Measurements from ENCODE around the gene NCOA5.
A peak's percentile ranks its signal among the peaks of the same experiment; 100 is the strongest.

Gene NCOA5

DNA sequence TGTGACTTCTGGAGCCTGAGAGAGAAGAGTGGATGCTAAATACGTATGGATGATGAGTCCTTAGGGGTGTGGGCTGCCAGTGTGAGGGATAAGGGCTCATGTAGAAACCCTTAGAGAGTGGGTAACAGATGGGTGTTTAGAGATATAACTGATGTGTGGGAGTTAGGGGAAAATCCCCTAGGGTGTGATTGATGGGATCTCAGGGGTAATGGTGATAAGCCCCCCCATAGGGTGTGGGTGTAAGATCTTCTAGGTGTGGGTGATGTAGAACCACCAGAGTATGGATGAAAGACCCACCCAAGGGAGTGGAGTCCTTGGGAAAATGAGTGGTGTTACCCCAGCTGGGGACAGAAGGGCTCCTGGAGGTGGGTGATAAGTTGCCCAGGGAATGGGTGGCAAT lies 34.5 kb downstream of the NCOA5 start:
- Mint-ChIP-seq H3K36me3 (ENCODE audit: low read depth) (peaks cover 3% of the 10 kb centered on the region), H3K4me3 (no peak overlapping the region), H3K27me3 (peaks cover 45% of the 10 kb centered on the region), H3K4me1 (peaks cover 21% of the 10 kb centered on the region), H3K9me3 (no peaks in the 10 kb centered on the region), H3K27ac (no peak overlapping the region)
- DNase-seq, result no peak
- no peak for ATAC-seq

DNA sequence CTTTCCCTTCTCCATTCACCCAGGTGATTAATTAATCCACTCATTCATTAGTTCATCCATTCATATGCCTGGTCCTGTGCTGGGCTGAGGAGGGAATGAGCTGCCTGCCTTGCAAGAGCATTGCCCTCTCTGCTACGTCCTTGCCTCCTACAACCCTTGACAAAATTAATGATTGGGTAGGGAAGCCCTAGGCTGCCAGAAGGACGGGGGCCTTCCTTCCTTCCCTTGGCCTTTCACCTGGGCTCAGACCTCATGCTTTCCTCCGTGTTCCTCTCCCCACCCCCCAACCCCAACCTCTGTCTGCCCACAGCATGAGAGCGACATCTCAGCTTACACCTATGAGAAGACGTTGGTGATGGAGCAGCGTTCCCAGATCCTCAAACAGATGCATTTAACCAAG lies 35.2 kb downstream of the NCOA5 start:
- no peak overlapping the region for H3K27ac Mint-ChIP-seq
- peaks cover 14% of the 10 kb centered on the region for H3K4me1 Mint-ChIP-seq
- no peaks in the 10 kb centered on the region for H3K9me3 Mint-ChIP-seq
- peaks cover 47% of the 10 kb centered on the region for H3K27me3 Mint-ChIP-seq
- H3K36me3 Mint-ChIP-seq (ENCODE audit: low read depth), result peaks cover 1% of the 10 kb centered on the region
- no peak for ATAC-seq
- DNase-seq, result no peak
- no peak overlapping the region for H3K4me3 Mint-ChIP-seq

- H3K4me1 Mint-ChIP-seq, result peaks cover 5% of the 10 kb centered on the region
- H3K36me3 Mint-ChIP-seq (ENCODE audit: low read depth), result no peaks in the 10 kb centered on the region
- peaks cover 44% of the 10 kb centered on the region for H3K27me3 Mint-ChIP-seq
- no peaks in the 10 kb centered on the region for H3K9me3 Mint-ChIP-seq
- H3K4me3 Mint-ChIP-seq, result no peak overlapping the region
- no peak for ATAC-seq
- no peak overlapping the region for H3K27ac Mint-ChIP-seq
- no peak for DNase-seq
Observed at GRCh38 chr20:46053416-46053815, 36.3 kb downstream of the NCOA5 start.

DNA sequence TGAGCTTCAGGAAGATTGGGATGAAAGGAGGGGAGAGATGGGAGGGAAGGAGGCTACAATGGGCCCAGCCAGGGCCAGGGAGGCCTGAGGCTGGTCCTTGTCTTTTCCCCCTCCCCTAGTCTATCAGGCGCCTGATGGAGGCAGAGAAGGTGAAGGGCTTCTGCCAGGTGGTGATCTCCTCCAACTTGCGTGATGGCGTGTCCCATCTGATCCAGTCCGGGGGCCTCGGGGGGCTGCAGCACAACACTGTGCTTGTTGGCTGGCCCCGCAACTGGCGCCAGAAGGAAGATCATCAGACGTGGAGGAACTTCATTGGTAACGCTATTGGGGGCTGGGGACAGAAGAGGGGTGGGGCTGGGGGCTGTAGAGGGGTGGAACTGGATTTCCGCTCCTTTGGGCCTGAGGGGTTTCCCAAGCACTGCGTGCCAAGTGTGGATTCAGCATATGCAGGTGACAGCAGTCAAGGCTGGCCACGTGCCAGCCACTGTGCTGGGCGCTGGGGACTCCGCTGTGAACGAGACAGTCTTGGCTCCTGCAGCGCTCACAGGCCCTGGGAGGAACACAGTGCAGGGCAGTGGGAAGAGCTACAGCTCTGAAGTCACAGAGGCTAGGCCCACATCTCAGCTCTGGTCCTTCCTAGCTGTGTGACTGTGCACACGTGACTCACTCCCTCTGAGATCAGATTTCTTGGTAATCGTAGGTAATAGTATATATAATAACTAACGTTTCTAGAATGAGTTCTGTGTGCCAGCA lies 38.0 kb downstream of the NCOA5 start:
- H3K9me3 Mint-ChIP-seq, result no peaks in the 10 kb centered on the region
- no peaks in the 10 kb centered on the region for H3K4me1 Mint-ChIP-seq
- no peak overlapping the region for H3K27ac Mint-ChIP-seq
- DNase-seq (no peak), ATAC-seq (no peak)
- no peak overlapping the region for H3K4me3 Mint-ChIP-seq
- H3K27me3 Mint-ChIP-seq, result peaks cover 36% of the 10 kb centered on the region
- no peaks in the 10 kb centered on the region for H3K36me3 Mint-ChIP-seq (ENCODE audit: low read depth)

- Mint-ChIP-seq H3K4me1 (no peaks in the 10 kb centered on the region), H3K4me3 (no peak overlapping the region), H3K27me3 (peaks cover 31% of the 10 kb centered on the region), H3K36me3 (ENCODE audit: low read depth) (no peaks in the 10 kb centered on the region), H3K27ac (peak overlapping the region; percentile 12), H3K9me3 (no peaks in the 10 kb centered on the region)
- no peak for ATAC-seq
- DNase-seq, result no peak
Observed at GRCh38 chr20:46050885-46051284, 38.9 kb downstream of the NCOA5 start.

- DNase-seq (no peak), ATAC-seq (no peak)
- Mint-ChIP-seq H3K36me3 (ENCODE audit: low read depth) (no peaks in the 10 kb centered on the region), H3K4me1 (no peaks in the 10 kb centered on the region), H3K27me3 (peaks cover 27% of the 10 kb centered on the region), H3K4me3 (no peak overlapping the region), H3K9me3 (no peaks in the 10 kb centered on the region), H3K27ac (no peak overlapping the region)
Observed at GRCh38 chr20:46050444-46050843, 39.3 kb downstream of the NCOA5 start.

- Mint-ChIP-seq H3K4me3 (no peak overlapping the region), H3K4me1 (no peaks in the 10 kb centered on the region), H3K27ac (no peak overlapping the region), H3K9me3 (no peaks in the 10 kb centered on the region), H3K36me3 (ENCODE audit: low read depth) (no peaks in the 10 kb centered on the region), H3K27me3 (peaks cover 24% of the 10 kb centered on the region)
- DNase-seq, result no peak
- ATAC-seq, result no peak
Observed at GRCh38 chr20:46049815-46050214, 39.9 kb downstream of the NCOA5 start.

DNA sequence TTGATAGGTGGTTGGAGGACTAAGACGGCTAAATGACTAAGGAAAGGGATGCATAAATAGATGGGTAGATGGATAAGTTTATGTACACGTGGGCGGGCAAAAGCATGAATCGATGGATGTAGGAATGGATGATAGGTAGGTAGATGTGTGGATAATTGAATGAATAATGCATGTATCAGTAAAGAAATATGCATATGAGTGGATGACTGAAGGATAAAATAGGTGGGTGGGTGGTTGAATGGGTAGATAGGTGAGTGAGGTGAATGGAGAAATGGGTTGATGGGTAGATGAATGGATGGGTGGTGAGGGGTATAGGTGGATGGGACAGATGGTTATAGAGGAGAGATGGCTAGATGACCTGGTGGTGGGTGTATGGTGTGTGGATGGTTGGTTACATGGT lies 40.6 kb downstream of the NCOA5 start:
- DNase-seq (no peak), ATAC-seq (no peak)
- Mint-ChIP-seq H3K36me3 (ENCODE audit: low read depth) (no peaks in the 10 kb centered on the region), H3K27me3 (peaks cover 23% of the 10 kb centered on the region), H3K9me3 (no peaks in the 10 kb centered on the region), H3K27ac (no peak overlapping the region), H3K4me1 (no peaks in the 10 kb centered on the region), H3K4me3 (no peak overlapping the region)

GRCh38 chr20:46047821-46048220 lies 41.9 kb downstream of the NCOA5 start:
- ATAC-seq (no peak), DNase-seq (no peak)
- Mint-ChIP-seq H3K9me3 (no peaks in the 10 kb centered on the region), H3K36me3 (ENCODE audit: low read depth) (no peaks in the 10 kb centered on the region), H3K4me1 (no peaks in the 10 kb centered on the region), H3K4me3 (no peak overlapping the region), H3K27me3 (peaks cover 22% of the 10 kb centered on the region), H3K27ac (no peak overlapping the region)

DNA sequence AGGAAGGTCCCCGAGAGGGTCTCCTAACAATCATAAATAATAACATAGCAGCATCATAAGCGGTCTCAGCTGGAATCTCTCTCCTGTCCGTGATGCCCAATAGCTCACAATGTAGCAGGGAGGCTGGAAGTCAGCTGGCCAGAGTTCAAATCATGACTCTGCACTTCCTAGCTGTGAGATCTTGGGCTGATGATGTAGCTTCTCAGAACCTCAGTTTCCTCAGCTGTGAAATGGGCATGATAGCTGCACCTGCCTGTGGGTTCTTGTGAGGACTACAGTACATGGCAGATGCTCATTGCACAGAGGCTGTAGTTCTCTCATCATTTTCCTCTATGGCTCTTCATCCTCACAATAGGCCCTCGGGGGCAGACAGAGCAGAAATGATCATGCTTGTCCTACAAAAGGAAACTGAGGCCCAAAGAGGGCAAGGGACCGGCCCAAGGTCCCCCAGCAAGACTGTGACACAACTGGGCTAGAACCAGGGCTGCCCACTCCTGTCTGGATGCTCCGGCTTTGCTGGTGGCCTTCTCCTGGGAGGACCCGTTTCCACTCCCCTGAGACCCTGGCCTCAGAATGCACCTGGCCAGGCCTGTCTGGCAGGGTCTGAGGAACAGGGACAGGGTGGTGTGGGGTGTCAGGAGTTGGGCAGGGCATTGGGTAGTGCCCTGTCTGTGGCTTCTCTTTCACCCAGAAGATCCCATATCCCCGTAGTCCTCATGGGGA lies 43.0 kb downstream of the NCOA5 start:
- Mint-ChIP-seq H3K9me3 (no peaks in the 10 kb centered on the region), H3K4me1 (no peaks in the 10 kb centered on the region), H3K4me3 (no peak overlapping the region), H3K27ac (no peak overlapping the region), H3K27me3 (peaks cover 27% of the 10 kb centered on the region), H3K36me3 (ENCODE audit: low read depth) (no peaks in the 10 kb centered on the region)
- DNase-seq, result no peak
- ATAC-seq, result no peak

GRCh38 chr20:46044896-46045295 lies 44.9 kb downstream of the NCOA5 start:
- Mint-ChIP-seq H3K27ac (no peak overlapping the region), H3K4me3 (no peak overlapping the region), H3K27me3 (peaks cover 30% of the 10 kb centered on the region), H3K9me3 (no peaks in the 10 kb centered on the region), H3K4me1 (no peaks in the 10 kb centered on the region), H3K36me3 (ENCODE audit: low read depth) (no peaks in the 10 kb centered on the region)
- no peak for DNase-seq
- ATAC-seq, result no peak

DNA sequence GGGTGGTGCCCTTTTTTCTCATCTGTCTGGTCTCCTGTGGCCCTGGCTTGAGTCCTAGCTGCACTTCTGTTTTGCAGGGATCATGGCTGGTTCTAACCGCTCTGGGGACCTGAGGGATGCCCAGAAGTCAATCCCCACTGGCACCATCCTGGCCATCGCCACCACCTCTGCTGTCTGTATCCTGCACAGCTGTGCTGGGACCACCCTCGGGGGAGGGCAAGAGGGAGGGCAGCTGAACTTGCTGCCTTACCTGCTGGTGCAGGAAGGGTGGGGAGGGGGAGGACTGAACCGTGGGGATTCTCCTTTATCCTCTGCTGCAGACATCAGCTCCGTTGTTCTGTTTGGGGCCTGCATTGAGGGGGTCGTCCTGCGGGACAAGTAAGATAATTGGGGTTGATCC lies 46.2 kb downstream of the NCOA5 start:
- Mint-ChIP-seq H3K4me1 (no peaks in the 10 kb centered on the region), H3K27ac (no peak overlapping the region), H3K4me3 (no peak overlapping the region), H3K9me3 (no peaks in the 10 kb centered on the region), H3K27me3 (peaks cover 25% of the 10 kb centered on the region), H3K36me3 (ENCODE audit: low read depth) (no peaks in the 10 kb centered on the region)
- no peak for DNase-seq
- no peak for ATAC-seq

DNA sequence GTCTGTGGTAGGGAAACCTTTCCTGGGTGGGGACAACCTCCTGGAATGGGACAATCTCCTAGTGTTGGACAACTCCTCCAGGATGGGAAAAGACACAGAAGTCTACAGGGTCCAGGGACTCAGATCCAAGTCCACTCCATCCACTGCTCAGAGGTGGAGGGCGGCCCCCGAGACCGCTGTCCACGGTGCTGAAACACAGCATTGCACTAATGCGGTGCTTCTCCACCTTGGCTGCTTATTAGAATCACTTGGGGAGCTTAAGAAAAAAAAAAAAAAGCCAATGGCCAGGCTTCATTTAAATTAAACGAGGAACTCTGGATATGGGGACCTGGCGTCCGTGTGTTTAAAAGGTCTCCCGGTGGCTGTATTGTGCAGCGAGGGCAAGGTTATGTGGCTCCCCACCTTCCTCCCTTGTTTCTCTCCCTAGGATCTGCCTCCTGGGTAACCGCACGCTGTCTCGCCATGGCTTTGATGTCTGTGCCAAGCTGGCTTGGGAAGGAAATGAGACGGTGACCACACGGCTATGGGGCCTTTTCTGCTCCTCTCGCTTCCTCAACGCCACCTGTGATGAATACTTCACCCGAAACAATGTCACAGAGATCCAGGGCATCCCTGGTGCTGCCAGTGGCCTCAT lies 48.7 kb downstream of the NCOA5 start:
- H3K27me3 Mint-ChIP-seq, result peaks cover 24% of the 10 kb centered on the region
- H3K9me3 Mint-ChIP-seq, result no peaks in the 10 kb centered on the region
- H3K4me3 Mint-ChIP-seq, result no peak overlapping the region
- no peak overlapping the region for H3K27ac Mint-ChIP-seq
- H3K36me3 Mint-ChIP-seq (ENCODE audit: low read depth), result no peaks in the 10 kb centered on the region
- ATAC-seq (no peak), DNase-seq (peak; percentile 68)
- no peaks in the 10 kb centered on the region for H3K4me1 Mint-ChIP-seq

GRCh38 chr20:46037036-46037435 lies 52.7 kb downstream of the NCOA5 start:
- H3K4me1 Mint-ChIP-seq, result no peaks in the 10 kb centered on the region
- ATAC-seq, result no peak
- H3K27ac Mint-ChIP-seq, result no peak overlapping the region
- peaks cover 44% of the 10 kb centered on the region for H3K27me3 Mint-ChIP-seq
- no peak for DNase-seq
- no peaks in the 10 kb centered on the region for H3K9me3 Mint-ChIP-seq
- no peak overlapping the region for H3K4me3 Mint-ChIP-seq
- H3K36me3 Mint-ChIP-seq (ENCODE audit: low read depth), result no peaks in the 10 kb centered on the region

- H3K36me3 Mint-ChIP-seq (ENCODE audit: low read depth), result no peaks in the 10 kb centered on the region
- H3K27ac Mint-ChIP-seq, result no peak overlapping the region
- no peak for DNase-seq
- ATAC-seq, result no peak
- no peaks in the 10 kb centered on the region for H3K9me3 Mint-ChIP-seq
- peaks cover 39% of the 10 kb centered on the region for H3K27me3 Mint-ChIP-seq
- no peaks in the 10 kb centered on the region for H3K4me1 Mint-ChIP-seq
- no peak overlapping the region for H3K4me3 Mint-ChIP-seq
Observed at GRCh38 chr20:46036370-46036769, 53.4 kb downstream of the NCOA5 start.
